HG03095 (cell line): ENCODE data around the gene STAT6.

Experiments used
- ATAC-seq: cut with Tn5 transposase; IDR thresholded peaks from one replicate; pipeline ENCODE4 v1.9.1; 2021; ENCODE audit warnings: moderate library complexity; ENCODE audit not compliant: unreplicated experiment

The STAT6 gene, protein sequence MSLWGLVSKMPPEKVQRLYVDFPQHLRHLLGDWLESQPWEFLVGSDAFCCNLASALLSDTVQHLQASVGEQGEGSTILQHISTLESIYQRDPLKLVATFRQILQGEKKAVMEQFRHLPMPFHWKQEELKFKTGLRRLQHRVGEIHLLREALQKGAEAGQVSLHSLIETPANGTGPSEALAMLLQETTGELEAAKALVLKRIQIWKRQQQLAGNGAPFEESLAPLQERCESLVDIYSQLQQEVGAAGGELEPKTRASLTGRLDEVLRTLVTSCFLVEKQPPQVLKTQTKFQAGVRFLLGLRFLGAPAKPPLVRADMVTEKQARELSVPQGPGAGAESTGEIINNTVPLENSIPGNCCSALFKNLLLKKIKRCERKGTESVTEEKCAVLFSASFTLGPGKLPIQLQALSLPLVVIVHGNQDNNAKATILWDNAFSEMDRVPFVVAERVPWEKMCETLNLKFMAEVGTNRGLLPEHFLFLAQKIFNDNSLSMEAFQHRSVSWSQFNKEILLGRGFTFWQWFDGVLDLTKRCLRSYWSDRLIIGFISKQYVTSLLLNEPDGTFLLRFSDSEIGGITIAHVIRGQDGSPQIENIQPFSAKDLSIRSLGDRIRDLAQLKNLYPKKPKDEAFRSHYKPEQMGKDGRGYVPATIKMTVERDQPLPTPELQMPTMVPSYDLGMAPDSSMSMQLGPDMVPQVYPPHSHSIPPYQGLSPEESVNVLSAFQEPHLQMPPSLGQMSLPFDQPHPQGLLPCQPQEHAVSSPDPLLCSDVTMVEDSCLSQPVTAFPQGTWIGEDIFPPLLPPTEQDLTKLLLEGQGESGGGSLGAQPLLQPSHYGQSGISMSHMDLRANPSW

DNA sequence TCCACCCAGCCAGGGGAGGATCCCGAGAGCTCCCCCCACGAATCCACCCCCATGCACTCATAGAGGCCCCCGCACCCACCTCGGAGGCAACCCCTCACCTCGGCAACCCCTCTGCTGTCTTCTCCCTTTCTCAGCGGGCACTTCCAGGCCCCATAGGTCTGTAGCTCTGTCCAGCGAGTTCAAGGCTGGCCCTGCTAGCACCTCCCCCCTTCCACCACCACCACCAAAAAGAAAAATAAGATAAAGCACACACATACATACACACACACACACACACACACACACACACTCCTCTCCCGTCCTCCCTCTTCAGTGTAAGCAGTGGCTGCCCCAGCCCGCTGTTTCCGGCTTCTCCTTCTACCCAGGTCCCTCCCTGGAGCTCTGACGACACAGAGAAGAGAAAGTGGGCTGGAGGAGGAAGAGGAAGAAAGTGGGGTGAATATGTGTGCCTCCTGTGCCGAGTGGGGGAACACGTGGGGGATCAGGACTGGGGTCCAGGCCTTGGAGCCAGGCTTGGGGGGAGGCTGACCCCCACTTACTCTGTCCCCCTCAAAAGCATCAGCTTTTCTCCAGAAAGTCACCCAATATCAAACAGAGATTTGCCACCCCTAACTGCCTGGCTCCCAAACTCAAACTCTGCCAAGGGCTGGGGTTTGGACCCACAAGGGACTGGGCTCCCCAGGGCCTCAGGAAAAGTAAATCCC, at the start of gene STAT6:
TSS of gene STAT6 (minus strand) at position 332 of the 704 bp plus-strand sequence. CDS start 3,084 bp downstream, outside the sequence.
- peak; percentile 57 for ATAC-seq

GRCh38 chr12:57160741-57161140, 49.6 kb upstream of the STAT6 start:
- no peak for ATAC-seq

- ATAC-seq, result no peak
Measured at GRCh38 chr12:57160040-57160439, 48.9 kb upstream of the STAT6 start.

- no peak for ATAC-seq
Measured at GRCh38 chr12:57159311-57159710, 48.1 kb upstream of the STAT6 start.

DNA sequence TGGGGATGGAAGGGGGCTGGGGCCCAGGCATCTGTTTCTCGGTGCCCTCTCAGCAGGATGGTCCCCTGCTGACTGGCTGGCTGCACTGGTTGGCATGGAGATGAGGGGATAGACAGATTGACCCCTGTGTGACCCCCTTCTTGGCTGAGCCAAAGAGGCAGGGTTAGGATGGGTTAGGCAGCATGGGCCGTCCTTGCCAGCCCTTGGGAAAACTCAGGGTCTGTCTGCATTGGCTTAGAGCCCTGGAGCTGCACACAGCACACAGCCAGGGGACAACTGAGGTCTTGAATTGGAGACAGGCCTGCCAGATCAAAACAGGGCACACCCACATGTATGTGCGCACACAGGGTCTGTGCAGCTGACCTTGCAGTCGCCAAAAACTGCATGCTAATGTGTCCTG, 47.5 kb upstream of the STAT6 start:
- no peak for ATAC-seq

DNA sequence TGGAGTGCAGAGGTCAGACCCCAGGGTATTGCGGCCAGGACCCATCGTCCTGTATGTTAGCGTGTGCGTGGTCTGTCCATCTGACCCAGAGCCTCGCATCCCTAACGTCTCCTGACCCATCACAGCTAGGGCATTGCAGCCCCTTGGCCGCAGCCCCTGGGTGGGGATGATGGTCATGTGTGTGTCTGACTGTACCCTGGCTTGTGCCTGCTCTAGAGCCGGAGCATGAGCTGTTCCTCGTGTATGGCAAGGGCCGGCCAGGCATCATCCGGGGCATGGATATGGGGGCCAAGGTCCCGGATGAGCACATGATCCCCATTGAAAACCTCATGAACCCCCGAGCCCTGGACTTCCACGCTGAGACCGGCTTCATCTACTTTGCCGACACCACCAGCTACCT, 47.0 kb upstream of the STAT6 start:
- no peak for ATAC-seq

- no peak for ATAC-seq
Measured at GRCh38 chr12:57157588-57158173, 46.5 kb upstream of the STAT6 start.

DNA sequence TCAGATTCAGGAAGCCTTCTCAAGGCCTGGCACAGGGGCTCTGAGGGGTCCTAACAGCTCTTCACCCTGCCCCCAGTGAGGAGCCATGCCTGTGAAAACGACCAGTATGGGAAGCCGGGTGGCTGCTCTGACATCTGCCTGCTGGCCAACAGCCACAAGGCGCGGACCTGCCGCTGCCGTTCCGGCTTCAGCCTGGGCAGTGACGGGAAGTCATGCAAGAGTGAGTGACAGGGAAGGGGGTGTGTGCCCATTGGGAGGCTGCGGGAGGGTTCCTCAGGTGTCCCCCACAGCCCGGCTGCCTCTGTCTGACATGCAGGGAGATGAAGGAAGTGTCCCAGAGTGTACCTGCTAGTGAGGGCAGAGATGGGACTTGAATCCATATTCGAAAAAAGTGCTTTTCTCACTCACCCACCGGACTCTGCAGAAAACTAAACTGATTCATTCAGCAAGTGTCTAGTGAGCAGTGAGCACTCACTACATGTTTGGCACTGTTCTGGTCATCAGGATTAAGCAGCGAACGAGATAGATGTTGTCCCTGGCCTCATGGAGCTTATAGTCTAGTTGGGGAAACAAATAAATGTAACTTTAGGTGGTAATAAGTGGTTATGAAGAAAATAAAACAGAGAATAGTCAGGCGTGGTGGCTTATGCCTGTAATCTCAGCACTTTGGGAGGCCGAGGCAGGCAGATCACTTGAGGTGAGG, 45.7 kb upstream of the STAT6 start:
- ATAC-seq, result no peak

- no peak for ATAC-seq
Measured at GRCh38 chr12:57154804-57155434, 43.8 kb upstream of the STAT6 start.

DNA sequence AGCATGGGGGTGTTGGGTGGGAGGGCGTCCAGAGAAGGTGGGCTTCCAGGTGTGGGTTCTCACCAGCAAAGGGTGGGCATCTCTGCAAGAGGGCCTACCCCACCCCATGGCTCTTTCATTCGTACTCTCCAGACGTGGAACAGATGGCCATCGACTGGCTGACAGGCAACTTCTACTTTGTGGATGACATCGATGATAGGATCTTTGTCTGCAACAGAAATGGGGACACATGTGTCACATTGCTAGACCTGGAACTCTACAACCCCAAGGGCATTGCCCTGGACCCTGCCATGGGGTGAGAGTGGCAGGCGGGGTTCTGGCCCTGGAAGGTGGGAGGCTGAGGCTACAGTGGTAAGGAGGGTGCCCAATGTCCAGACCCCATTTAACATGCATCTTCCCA, 42.9 kb upstream of the STAT6 start:
- ATAC-seq, result no peak

DNA sequence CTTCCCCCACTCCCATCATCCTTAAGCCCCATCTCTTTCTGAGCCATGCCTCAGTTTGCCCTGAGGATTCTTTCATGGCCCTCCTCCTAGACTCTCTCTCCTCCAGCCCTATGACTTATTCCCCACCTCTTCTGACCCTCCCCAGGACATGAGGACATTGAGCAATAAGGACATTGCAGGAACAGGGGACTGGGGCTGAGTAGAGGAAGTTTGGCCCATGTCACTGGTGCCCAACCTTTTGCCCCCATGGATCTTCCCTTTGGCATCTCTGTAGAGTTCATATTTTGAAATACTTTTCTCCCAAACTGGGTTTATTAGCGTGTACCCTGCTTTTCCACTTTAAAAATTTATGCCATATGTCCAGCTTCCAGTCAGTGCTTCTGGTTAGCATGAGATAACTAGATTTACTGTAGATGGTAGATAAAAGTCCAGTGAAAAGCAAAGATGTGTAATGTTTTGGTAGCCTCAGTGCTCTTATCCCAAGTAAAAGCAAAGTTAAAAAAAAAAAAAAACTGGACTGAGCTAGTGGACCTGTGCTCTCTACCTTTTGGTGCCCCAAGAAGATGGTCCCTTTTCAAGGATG, 42.3 kb upstream of the STAT6 start:
- no peak for ATAC-seq

DNA sequence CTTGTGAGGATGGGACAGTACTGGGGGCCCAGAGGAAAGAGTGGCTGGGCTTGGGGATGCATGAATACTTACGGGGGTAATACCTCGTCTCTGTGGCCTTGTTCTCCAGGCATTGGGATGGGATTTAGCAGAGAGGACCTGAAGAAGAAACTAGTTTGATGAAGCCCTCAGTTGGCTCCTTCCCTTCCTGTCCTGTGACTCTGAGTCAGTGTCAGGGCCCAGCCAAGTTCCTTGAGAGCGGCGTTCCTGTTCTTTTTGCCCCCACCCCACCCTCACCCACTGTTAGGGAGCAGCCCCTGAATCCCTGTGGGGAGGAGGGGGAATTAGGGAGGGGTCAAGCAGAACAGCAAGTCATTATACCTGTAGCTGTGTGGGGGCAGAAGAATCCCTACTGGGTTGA, 41.5 kb upstream of the STAT6 start:
- ATAC-seq, result no peak

GRCh38 chr12:57151741-57152630, 40.8 kb upstream of the STAT6 start:
- no peak for ATAC-seq

GRCh38 chr12:57150400-57151000, 39.3 kb upstream of the STAT6 start:
- ATAC-seq, result no peak

DNA sequence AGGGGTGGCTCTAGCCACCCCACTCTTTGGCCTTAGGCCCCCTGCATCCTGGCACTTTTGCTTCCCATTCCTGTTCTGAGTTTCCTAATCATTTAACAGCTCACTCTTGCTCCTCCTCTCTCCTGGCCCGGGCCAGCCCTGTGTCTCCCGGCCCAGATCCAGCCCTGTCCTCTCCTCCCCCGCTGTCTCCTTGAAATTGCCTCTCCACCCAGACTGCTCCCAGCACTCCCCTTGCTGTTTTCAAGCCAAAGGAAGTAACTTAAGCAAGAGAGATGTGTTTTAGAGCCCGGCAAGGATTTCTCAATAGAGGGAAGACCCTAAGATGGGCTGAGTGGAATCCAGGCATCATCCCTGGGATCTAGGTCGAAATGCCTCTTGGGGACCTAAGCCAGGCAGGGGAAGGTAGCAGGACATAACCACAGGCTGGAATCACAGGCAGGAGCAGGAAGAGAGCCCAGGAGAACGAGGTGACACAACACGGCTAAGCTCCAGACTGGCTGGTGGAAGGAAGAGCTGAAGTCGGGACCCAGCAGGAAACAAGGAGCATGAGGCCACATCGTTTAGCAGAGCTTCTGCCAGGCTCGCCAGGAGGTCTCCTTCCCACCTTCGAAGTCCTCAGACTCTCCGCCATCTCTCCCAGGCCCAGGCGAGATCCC, 38.2 kb upstream of the STAT6 start:
- ATAC-seq, result no peak

DNA sequence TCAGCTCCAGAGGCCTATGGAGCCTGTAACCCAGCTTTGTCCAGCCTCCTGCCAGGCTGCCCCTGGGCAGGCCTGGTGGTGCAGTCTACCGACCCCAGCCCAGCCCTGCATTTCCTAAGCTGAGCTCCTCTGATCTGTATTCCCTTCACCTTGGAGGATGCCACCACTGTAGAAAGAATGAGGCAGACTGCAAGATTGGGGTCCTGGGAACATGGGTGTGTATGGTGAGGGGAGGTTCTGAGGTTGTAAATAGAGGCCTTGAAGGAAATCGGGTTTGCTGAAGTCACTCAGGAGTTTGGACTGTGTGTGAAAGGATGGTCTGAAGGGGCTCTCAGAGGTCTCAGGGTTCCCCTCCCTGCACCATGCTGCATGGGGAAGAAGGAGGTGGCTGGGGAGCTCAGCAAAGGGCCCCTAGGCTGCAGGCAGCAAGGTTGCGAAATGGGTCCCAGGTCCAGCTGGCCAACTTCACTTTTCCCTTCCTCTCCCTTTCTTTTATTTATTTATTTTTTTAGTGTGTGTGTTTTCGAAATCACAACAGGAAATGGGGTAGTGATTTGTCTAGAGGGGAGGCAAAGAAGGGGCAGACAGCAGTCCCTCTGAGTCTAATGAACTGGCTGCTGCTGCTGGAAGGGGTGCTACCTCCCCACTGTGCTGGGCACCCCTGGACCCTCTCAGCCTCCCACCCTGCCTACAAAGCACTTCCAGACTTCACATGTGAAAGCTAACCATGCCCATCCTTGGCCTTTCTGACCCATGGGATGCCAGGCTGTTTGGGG, 37.5 kb upstream of the STAT6 start:
- ATAC-seq, result no peak
